Fibroblast of peridontal ligament (primary cell): ENCODE results near the gene RABL3.
"Not testable (repeated sequence)": the region's sequence is repeated elsewhere in the genome, so short reads cannot be mapped to it uniquely, and the experiment has no call there.

Experiments
- DNase-seq: peaks from one replicate; pipeline ENCODE4 v3.0.0-alpha.2; 2010; ENCODE audit errors: extremely low read depth

RABL3 gene, protein sequence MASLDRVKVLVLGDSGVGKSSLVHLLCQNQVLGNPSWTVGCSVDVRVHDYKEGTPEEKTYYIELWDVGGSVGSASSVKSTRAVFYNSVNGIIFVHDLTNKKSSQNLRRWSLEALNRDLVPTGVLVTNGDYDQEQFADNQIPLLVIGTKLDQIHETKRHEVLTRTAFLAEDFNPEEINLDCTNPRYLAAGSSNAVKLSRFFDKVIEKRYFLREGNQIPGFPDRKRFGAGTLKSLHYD

DNA sequence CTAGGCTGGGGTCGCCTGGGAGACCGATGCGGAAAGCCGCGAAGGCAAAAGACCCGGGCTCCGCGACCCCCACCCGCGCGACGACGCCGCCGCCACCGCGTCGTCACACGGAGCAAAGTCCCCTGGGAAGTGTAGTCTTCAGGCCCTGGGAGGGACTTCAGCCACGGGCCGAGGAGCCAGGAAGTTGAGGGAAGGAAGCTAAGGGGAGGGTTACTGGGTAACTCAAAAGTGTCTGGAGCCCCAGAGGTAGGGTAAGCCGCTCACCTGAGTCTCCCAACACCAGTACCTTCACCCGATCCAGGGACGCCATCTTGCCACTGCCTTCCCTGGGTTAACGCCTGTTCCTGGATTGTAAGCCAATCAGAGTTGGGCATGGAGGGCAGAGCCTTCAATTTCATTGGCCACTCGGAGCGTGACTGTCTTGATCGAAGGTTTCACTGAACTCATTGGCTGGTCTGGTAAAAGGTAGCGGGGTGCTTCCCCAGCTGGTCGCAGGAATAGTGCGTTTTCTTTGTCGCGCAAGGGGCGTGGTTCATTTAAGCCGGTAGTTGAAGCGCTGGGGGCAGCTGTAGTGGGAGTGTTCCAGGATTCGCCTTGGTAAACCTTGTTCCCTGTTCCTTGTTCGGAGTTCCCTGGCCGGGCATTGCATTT is at the start of gene RABL3, which contains the start of gene GTF2E1:
RABL3 (minus strand) TSS at position 319 of the 651 bp plus-strand sequence; CDS start at position 310, 9 bp downstream.
GTF2E1 (plus strand) TSS at position 547 of the 651 bp plus-strand sequence. CDS start 7,809 bp downstream, outside the sequence.
- DNase-seq: peak; percentile 100

DNA sequence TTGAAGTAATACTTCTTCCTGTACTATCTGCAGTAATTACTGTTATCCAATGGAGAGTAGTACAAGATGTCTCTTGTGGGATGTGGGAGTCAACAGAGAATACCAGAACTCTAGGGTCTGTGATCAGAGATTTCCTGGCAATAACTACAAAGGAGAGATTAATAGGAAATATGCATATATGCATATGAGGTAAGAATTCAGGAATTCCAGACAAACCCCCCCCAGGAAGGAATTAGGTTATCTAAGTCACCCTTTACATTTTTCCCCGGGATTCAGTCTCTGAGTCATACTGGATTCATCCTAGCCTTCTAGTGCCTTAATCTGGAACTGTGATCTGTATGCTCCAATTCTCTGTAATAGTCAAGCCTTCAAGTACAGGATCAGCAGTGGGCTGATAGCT is 49.6 kb upstream of the RABL3 start:
- peak; percentile 57 for DNase-seq

DNA sequence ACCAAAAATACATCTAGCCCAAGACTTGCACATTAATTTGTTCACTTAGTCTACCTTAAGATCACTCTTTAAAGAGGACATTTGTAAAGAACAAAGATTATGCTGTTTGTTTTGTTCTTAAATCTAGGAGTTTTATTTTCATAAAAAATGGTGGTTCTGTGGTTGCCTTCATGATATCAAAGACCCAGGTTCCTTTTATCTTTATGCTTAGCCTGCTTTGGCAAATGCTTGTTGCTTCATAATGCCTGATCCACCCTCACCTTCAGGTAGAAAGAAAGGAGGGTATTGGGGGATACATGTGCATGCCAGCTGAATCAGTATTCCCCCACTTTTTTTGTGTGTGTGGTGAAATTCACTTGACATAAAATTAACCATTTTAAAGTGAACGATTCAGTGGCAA is 48.7 kb upstream of the RABL3 start:
- no peak for DNase-seq

DNA sequence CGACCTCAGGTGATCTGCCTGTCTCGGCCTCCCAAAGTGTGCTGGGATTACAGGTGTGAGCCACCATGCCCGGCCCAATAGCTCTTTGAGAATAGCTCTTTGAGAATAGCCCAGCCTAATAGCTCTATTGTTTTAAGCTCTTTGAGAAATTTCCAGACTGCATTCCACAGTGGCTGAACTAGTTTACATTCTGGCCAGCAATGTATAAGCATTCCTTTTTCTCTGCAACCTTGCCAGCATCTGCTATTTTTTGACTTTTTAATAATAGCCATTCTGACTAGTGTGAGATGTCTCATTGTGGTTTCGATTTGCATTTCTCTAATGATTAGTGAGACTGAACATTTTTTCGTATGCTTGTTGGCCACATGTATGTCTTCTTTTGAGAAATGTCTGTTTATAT is 43.5 kb upstream of the RABL3 start:
- DNase-seq: peak; percentile 72

DNA sequence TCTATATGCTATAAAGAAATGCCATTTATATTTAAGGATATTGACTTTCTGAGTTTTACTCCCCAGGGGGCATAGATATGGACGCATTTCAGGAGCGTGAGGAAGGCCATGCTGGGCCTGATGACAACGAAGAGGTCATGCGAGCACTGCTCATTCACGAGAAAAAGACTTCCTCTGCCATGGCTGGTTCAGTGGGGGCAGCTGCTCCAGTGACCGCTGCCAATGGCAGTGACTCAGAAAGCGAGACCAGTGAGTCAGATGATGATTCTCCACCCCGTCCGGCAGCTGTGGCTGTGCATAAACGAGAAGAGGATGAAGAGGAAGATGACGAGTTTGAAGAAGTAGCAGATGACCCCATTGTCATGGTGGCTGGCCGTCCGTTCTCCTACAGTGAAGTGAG is 38.7 kb upstream of the RABL3 start:
- peak; percentile 80 for DNase-seq

DNA sequence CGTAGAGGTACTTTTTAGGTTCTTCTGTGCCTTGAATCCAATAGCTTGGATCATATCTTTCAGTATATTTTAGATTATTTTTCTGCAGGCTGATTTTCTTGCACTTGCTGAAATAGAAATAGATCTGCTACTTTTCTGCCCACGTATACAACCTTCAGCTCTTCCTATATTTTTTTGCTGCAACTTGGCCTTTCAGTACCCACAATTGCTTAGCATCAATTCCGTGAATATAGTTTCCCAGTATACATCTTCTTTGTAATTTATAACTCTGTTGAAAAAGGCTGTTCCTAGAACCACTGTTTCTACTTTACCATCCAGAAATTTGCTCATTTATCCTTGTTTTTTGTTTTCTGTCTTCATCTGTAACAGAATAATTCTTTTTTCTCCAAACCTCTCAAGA is 36.5 kb upstream of the RABL3 start:
- no peak for DNase-seq

DNA sequence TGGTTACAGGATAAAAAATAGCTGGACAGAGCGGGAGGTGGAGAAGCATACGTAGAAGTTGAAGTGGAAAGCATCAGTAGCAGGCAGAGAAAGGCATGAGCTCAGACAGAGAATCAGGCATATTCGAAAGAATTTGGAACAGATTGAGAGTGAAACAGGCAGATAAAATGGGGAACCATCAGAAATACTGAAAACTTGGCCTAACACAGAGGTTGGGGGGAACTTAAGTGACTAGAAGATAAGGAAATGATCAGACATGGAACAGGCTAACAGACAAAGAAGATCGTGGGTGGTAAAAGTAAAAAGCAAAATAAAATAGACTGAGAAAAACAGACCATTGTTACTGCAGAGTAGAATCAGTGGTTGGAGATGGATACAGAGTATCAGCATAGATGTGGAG is 33.1 kb upstream of the RABL3 start:
- DNase-seq: no peak

DNA sequence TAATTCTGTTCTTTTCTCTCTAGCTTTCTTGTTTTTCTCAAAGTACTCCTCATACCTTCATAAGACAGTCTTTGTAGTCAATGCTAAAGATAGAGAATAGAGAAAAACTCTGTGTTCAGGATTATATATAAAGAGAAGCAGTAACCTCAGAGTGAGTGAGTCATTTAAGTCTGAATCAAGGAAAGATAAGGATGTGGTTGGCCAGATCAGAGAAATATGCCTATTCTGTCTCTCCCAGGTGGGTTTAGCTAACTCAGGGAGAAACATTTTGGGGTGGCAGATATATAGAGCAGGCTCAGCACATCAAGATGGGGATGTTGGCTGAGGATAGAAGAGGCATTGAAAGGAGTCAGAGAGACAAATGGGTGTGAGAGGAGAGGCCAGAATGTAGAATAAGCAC is 31.6 kb upstream of the RABL3 start:
- DNase-seq: peak; percentile 14

DNA sequence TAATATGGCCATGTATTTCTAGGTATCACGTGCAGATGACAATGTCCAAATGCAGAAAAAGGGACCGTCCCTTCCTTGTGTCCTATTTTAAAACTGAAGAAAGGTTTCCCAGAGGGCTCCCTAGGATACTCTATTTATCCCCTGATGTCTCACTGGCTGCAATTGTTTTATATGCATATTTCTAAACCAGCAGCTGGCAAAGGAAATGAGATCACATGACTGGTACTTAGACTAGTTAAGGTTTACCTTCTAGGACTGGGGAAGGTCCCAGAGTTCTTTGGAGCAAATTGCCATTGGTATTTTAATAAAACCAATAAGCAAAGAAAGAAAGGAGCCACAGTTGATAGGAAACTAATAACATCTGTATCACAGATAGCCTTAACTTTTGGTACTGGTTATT is 29.8 kb upstream of the RABL3 start:
- no peak for DNase-seq

DNA sequence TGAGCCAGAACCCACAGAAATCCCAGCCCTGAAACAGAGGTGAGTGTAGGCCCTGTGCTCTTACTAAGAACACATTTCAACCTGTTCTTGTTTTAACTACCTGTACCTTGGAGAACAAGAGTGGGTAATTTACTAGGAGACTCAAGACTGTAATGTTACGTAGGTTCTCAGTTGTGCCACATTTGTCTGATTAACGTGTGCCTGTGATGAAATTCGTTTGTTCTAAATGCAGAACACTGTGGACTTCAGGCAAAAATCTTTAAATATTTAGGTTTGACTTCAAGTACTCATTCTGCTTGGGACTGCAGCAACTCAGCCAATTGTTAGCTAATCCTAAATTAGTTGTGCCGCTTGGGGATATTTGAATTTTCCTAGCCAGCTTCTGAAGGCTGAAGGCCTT is 28.6 kb upstream of the RABL3 start:
- DNase-seq: no peak

DNA sequence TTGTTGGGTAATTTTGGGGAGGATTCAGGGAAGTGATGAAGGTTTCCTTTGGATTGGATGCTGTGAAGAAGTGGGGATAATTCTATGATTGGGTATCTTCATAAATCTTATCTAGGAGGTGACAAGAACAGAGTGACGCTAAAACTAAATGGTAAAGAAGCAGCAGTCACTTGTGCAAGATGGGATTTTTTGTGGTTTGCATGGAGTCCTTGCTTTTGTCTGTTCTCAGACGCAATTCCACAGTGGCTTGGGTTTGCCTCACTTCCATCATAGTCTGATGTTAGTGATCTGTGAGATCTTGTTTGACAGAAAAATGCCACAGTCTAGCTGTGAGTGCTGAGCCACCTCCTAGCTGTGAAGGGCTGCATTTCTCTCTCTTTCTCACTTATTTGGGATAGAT is 27.1 kb upstream of the RABL3 start:
- DNase-seq: no peak

DNA sequence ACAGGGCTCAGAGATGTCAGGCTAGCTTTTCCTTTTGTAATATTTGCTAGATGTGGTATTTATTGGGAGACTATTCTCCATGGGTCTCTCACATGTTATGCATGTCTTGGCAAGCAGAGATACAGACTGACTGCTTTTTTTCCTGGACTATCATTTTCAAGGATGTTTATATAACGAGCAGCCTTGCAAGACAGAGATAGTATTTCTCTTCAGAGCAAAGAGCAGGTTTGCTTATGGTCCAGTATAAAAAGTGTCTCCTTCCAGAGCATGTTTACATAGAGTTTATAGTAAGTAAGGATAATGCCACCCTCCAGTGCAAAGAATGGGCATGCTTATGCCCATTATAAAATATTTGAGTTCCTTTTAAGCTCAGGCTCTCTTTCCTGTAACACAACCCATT is 24.8 kb upstream of the RABL3 start:
- peak; percentile 75 for DNase-seq

DNA sequence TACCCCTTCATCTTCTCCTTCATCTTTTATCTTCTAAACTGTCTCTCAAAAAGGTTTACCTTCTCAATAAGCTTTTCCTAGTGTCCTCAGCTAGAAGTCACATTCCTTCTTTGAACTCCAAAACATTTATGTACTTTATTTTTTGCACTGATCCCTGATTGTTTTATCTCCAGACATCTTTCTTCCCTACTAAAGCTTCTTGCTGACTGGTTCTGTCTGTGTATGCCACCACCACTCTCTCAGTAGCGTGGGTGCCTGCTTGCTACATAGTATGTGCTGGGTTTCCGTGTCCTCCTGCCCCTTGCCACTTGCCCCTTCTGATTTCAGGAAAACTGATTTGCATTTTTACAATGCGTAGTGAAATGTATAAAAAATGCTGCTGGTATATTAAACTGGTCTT is 24.3 kb upstream of the RABL3 start:
- no peak for DNase-seq

DNA sequence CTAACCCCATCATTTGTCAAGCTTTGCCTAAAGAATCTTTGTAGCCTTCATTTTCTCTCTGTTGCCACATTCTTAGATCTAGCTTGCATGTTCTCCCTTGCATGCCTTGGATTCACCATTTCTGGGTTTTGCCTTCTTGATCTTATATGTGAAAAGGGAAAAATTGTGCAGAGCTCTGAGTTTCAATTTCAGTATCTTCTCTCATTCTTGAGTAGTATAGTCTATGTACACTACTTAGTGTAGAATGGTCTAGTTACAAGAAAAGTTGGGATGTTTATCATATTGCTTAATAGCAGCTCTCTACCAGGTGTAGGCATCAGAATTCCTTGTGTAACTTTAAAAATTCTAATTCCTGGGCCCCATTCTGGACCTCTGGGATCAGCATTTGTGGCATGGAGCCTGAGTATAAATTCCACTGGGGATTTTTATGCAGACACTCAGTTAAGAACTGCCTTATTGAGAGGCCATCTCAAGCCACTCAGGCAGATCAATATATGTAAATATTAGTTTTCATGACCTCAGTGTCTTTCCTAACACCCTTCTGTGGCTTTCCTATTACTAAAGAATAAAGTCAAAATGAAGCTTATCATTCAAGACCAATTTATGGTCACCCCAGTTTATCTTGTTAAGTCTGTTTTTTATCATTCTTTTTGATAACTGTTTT is 23.6 kb upstream of the RABL3 start:
- no peak for DNase-seq

DNA sequence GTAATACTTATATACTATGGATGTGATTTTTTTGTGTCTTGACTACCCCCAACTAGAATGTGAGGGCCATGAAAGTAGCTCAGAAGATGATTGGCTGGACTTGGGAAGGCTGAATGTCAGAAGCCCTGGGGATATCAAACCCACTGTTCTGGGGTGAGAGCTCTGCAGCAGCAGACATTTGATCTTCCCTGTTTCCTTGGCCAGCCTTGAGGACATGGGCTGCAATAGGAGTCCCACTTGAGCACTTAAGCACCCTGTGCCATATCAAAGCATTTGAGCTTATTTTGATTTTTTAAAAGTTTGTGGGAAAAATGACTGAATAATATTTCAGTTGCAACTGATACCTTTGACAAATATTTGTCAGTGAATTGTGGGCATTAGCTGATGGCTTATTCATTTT is 21.9 kb upstream of the RABL3 start:
- no peak for DNase-seq

DNA sequence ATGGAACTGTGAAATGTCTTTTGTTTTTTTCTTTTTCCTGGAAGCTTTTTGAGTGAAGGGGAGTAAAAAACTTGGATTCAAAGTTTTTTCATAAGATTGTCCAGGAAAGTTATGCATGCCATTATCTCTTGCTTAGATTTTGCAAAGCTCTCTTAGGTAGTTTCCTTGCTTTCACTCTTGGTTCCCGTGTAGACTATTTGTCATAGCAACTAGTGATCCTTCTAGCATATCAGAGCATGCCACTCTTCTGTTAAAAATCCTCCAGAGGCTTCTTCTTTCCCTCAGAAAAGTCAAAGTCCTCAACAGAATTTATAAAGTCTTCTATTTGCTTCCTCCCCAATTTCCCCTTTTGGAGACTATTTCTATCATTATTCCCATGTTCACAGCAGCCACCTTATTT is 21.3 kb upstream of the RABL3 start:
- no peak for DNase-seq

DNA sequence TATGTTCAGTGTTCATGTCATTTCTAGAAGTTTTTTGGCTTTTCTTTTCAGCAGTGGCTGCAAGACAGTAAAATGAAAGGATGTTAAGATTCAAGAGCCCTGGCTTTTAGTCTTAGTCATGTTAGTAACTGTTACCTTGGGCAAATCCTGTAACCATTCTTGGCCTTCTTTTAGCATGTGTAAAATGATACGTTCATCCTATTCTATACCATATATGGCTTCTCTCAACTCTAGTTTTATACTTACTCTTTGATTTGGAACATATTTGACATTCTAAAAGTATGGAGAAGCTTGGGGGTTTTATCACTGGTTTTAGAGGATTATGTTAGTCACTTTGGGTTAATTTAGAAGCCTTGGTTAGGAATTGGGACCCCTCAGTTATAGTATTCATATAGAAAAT is 20.3 kb upstream of the RABL3 start:
- DNase-seq: peak; percentile 35

DNA sequence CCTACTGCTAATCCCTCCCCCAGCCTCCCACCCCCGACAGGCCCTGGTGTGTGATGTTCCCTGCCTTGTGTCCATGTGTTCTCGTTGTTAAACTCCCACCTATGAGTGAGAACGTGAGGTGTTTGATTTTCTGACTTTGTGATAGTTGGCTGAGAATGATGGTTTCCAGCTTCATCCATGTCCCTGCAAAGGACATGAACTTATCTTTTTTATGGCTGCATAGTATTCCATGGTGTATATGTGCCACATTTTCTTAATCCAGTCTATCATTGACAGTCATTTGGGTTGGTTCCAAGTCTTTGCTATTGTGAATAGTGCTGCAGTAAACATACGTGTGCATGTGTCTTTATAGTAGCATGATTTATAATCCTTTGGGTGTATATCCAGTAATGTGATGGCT is 16.2 kb upstream of the RABL3 start:
- DNase-seq: not testable (repeated sequence)

DNA sequence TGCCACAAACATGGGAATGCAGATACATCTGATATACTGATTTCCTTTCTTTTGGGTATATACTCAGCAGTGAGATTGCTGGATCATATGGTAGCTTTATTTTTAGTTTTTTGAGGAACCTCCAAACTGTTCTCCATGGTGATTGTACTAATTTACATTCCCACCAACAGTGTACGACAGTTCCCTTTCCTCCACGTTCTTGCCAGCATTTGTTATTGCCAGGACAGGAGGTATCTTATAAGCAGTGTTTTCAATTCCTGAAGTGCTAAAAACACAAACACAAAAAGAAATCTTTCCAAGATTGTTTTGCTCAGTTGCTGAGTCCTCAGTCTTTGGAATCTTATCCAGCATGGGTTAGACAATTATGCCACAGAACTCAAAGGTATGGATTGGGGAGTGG is 13.7 kb upstream of the RABL3 start:
- DNase-seq: no peak

DNA sequence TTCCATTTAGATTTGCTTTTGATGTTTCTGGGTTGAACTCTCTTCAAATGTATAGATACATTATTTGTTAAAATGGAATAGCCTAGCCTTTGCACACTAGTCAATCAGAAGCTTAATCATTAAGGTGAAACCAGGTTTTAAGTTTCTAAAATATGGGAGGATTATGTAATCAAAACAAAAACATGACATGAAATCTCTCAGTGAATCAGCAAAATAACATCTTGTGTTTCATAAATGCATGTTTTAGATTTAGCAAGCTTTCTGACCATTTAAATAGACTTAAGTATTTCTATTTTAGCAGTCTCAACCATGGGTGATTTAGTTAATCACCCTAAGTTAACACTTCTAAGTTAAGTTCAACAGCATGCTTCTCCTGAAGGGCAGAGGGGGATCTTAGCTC is 11.5 kb upstream of the RABL3 start:
- peak; percentile 58 for DNase-seq

DNA sequence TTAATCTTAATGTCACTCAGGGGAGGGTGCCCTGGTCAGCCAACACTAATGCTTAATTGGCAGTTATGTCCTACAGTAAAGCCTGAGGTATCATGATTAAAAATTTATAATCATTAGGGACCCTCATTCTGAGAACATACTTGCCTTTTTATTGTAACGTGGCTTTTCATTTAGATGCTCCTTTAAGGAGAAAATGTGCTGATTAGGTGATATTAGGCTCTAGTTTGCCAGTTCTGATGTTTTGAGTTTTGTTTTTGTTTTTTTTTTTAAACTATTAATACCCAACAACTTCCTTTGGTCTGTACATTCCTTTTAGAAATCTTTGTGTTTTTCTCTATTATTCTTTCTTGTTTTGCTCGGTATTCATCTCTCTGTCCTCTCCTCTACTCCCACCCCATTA is 10.5 kb upstream of the RABL3 start:
- DNase-seq: no peak

DNA sequence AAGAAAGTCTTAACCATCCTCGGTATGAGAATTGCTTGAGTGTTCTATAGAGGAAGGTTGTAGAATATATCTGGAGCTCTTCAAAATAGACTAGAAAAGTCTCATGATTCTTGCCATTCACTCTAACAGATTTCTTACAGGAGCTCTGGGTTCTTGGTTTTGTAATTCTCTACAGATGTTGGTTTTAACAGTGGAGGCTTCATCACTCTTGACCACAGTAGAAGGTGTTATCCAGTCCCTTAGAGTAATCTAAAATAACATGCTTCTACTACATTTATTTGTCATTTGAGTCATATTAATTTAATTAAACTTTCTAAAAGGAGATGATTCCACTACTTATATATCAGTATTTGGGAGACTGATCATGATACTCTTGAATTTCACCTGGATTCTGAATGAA is 9.9 kb upstream of the RABL3 start:
- no peak for DNase-seq

DNA sequence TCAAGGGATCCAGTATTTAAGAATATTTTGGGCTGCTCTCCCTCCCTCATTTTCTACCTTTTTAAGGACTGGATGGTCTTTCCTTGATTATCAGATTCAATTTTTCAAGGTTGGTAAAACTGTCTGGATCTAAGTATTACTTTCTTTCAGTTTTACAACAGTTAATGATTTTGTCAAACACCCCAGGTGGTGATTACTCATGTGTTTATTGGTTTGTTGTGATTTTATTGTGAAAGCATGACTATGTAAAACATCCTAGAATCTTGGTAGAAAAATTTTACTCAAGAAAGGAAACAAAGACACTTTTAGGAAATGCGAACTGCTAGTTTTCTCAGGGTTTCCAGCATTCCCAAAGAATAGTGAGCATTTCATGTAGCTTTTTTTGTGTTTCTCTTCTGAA is 7.5 kb upstream of the RABL3 start:
- no peak for DNase-seq
